ENCODE measurements around the gene HSP90AB1. TPM values are rescaled to one million over a fixed set of nuclear protein-coding genes. Genes with fewer than 3 reads are reported as not detected.

HSP90AB1 gene
- total and polyA plus RNA-seq, 2 of the 8 experiments (the other 6 are each of a cell fraction or from before 2014, with no cell fraction given): 1,564 to 2,297 TPM

GRCh38 chr6:44260451-44261297 lies 13.8 kb downstream of the HSP90AB1 start (continued):
- TF ChIP-seq PHF8 (conservative IDR thresholded peaks at IDR 0.05; ENCODE audit: low read depth, low read length): no peak
